ENCODE measurements around the gene CFAP52.

- TF ChIP-seq CTCF (IDR thresholded peaks at IDR 0.05; ENCODE audit: low read depth, low read length, missing input control) (no peak), MAX (IDR thresholded peaks at IDR 0.05) (no peak), TAF1 (conservative IDR thresholded peaks at IDR 0.05) (no peak)
Observed at GRCh38 chr17:9622961-9623360, 46.5 kb downstream of the CFAP52 start.
